ENCODE measurements around the gene NR6A1. TPM values are rescaled to one million over a fixed set of nuclear protein-coding genes. Genes with fewer than 3 reads are reported as not detected.

NR6A1 gene
- total RNA-seq, 1 experiment from 2014 or later = 99.3 TPM

DNA sequence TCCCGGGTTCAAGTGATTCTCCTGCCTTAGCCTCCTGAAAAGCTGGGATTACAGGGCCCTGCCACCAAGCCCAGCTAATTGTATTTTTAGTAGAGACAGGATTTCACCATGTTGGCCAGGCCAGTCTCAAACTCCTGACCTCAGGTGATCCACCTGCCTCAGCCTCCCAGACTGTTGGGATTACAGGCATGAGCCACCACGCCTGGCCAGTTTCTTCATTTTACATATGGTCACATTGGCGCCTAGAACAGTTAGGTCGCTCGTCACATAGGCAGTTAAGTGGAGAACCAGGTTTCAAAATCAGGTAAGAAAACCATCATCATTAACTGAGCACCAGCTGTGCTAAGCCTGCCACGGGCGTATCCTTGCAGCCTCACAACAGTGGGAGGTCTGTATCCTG, 41.9 kb upstream of the NR6A1 start:
- Mint-ChIP-seq H3K36me3 (ENCODE audit: insufficient read depth in 1 of 3, low read depth in 3 of 3) (no peaks in the 10 kb centered on the region; a peak in 1 of 7 replicates), H3K9me3 (no peaks in the 10 kb centered on the region), H3K27ac (peak overlapping the region in 2 of 3 experiments; percentile 35 to 77; a peak in 2 of 7 replicates), H3K4me3 (no peak overlapping the region), H3K27me3 (ENCODE audit: low read depth) (no peaks in the 10 kb centered on the region), H3K4me1 (peaks cover 37 to 44% of the 10 kb centered on the region in 2 experiments)
- H3K23ac ChIP-seq (ENCODE audit: insufficient read length, low read depth, low read length) = no peak overlapping the region
- no peak overlapping the region for H2AK5ac ChIP-seq (ENCODE audit: insufficient read length, low read length)
- no peak overlapping the region for H2BK120ac ChIP-seq (ENCODE audit: low read depth, low read length, poor library complexity, severe bottlenecking)
- no peaks in the 10 kb centered on the region for H4K20me1 ChIP-seq (ENCODE audit: control insufficient read depth, insufficient read depth, insufficient read length)
- no peak overlapping the region for H3T11ph ChIP-seq (ENCODE audit: low read length)
- no peaks in the 10 kb centered on the region for H3K23me2 ChIP-seq (ENCODE audit: insufficient read length, low read depth, low read length, poor library complexity, severe bottlenecking)
- TF ChIP-seq, protein P1, sequence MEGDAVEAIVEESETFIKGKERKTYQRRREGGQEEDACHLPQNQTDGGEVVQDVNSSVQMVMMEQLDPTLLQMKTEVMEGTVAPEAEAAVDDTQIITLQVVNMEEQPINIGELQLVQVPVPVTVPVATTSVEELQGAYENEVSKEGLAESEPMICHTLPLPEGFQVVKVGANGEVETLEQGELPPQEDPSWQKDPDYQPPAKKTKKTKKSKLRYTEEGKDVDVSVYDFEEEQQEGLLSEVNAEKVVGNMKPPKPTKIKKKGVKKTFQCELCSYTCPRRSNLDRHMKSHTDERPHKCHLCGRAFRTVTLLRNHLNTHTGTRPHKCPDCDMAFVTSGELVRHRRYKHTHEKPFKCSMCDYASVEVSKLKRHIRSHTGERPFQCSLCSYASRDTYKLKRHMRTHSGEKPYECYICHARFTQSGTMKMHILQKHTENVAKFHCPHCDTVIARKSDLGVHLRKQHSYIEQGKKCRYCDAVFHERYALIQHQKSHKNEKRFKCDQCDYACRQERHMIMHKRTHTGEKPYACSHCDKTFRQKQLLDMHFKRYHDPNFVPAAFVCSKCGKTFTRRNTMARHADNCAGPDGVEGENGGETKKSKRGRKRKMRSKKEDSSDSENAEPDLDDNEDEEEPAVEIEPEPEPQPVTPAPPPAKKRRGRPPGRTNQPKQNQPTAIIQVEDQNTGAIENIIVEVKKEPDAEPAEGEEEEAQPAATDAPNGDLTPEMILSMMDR (conservative IDR thresholded peaks at IDR 0.05) = no peak
- no peak overlapping the region for H4K8ac ChIP-seq (replicated peaks; ENCODE audit: insufficient read length, low read depth, low read length)
- no peak overlapping the region for H3K4me2 ChIP-seq (ENCODE audit: insufficient read depth, insufficient read length, low read length)
- H2BK20ac ChIP-seq (ENCODE audit: low read depth, low read length, poor library complexity, severe bottlenecking) = no peak overlapping the region
- no peaks in the 10 kb centered on the region for H3K9me3 ChIP-seq (ENCODE audit: control insufficient read depth, low read depth, low read length)
- H3K18ac ChIP-seq (ENCODE audit: insufficient read length, low read depth, low read length) = no peak overlapping the region
- H3K79me2 ChIP-seq (ENCODE audit: insufficient read depth, low read length) = no peaks in the 10 kb centered on the region
- no peak overlapping the region for H2BK5ac ChIP-seq (ENCODE audit: insufficient read length, low read length)
- WGBS (ENCODE audit: extremely low coverage, insufficient read length, low lambda C conversion rate) = no CpG with 5 or more reads among the region's 7 CpGs
- no peak overlapping the region for H3K27ac ChIP-seq (ENCODE audit: insufficient read length, low read depth, low read length)
- no peak for DNase-seq
- H3K14ac ChIP-seq (ENCODE audit: insufficient read depth, low read length) = no peak overlapping the region; the same call in 1 of the 2 replicates
- no peak overlapping the region for H3K4ac ChIP-seq (ENCODE audit: low read depth, low read length)
- H2AFZ ChIP-seq (ENCODE audit: low read length) = no peak overlapping the region
- H3K27me3 ChIP-seq (ENCODE audit: insufficient read depth, low read length) = no peaks in the 10 kb centered on the region
- no peak overlapping the region for H2BK12ac ChIP-seq (ENCODE audit: insufficient read length, low read depth, low read length)
- H4K91ac ChIP-seq (ENCODE audit: insufficient read length, low read depth, low read length) = no peak overlapping the region
- no peak overlapping the region for H2BK15ac ChIP-seq (ENCODE audit: low read depth, low read length)
- peaks cover 3% of the 10 kb centered on the region; the same call in 1 of the 2 replicates for H3K4me1 ChIP-seq (ENCODE audit: insufficient read depth, low read length)
- no peaks in the 10 kb centered on the region for H3K79me1 ChIP-seq (ENCODE audit: insufficient read depth, low read depth, low read length, poor library complexity, severe bottlenecking)
- H3K9ac ChIP-seq (ENCODE audit: extremely low read depth, insufficient read length, low read length) = no peak overlapping the region
- no peak overlapping the region for H3K56ac ChIP-seq (ENCODE audit: insufficient read length, low read depth, low read length)
- no peak overlapping the region for H4K5ac ChIP-seq (ENCODE audit: insufficient read length, low read depth, low read length)

Measured in H9 (cell line).